DND-41 (cell line): ENCODE data around the gene PDE6B.

Source experiments
- EZH2 ChIP-seq: IDR thresholded peaks from 3 replicates; pipeline ENCODE4 v1.6.1; 2012; ENCODE audit warnings: borderline replicate concordance, low read depth, mild to moderate bottlenecking, moderate library complexity, low read length, inconsistent platforms; ENCODE audit not compliant: severe bottlenecking
- TF ChIP-seq, protein P1 (sequence below): IDR thresholded peaks from 2 replicates; pipeline ENCODE4 v1.5.1; 2012; ENCODE audit warnings: borderline replicate concordance, low read length, moderate library complexity, mild to moderate bottlenecking; ENCODE audit not compliant: poor library complexity, severe bottlenecking; ENCODE audit errors: extremely low read depth

DNA sequence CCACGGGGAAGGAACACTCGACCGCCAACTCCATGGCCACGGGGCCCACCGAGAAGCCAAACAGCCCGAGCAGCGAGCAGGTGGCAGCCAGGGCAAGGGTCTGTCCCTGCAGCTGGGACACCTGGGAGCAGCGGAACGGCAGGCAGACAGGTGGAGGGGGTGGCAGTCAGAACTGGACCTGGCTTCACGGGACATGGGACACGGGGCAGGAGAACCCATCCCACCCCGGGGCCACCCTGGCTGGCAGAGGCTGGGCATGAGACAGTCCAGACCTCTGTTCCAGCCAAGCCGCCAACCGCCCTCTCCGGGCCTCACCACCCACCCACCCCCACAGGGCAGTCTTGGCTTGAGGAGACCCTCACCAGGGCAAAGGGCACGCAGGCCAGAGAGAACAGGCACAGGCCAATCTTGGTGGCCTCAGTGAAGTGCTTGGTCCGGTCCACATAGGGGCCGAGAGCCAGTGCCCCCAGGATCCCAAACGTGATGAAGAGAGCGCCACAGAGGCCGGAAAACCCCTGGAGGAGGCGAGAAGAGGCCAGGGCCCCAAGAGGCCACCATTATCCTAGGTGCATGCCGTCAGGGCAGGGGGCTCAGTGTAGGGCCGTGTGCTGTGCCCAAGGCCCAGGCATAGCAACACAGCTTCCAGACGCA, 58.0 kb downstream of the PDE6B start:
- TF ChIP-seq, protein P1, sequence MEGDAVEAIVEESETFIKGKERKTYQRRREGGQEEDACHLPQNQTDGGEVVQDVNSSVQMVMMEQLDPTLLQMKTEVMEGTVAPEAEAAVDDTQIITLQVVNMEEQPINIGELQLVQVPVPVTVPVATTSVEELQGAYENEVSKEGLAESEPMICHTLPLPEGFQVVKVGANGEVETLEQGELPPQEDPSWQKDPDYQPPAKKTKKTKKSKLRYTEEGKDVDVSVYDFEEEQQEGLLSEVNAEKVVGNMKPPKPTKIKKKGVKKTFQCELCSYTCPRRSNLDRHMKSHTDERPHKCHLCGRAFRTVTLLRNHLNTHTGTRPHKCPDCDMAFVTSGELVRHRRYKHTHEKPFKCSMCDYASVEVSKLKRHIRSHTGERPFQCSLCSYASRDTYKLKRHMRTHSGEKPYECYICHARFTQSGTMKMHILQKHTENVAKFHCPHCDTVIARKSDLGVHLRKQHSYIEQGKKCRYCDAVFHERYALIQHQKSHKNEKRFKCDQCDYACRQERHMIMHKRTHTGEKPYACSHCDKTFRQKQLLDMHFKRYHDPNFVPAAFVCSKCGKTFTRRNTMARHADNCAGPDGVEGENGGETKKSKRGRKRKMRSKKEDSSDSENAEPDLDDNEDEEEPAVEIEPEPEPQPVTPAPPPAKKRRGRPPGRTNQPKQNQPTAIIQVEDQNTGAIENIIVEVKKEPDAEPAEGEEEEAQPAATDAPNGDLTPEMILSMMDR = no peak
- no peak for TF ChIP-seq EZH2
